ENCODE measurements around the gene SPON1.

DNA sequence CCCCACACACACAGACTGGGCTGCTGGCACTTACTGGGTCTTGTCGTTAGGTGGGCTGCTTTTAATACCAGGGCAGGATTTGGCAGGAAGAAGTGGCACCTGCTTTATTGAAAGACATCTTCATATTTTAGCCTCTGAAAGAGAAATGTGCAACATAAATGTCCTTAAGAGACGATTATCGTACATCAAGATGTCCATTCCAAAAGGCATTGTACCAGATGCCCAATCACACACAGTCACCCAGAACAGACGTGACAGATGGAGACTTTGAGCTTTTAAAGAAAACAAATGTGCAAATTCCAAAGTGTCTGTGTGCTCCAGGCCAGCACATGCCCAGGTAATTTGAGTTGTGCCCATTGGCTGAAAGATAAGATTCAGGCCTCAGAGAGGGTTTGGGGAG, 240.8 kb downstream of the SPON1 start:
- TF ChIP-seq EZH2phosphoT487 (IDR thresholded peaks at IDR 0.05; ENCODE audit: low read length), result no peak
- TF ChIP-seq, protein P1, sequence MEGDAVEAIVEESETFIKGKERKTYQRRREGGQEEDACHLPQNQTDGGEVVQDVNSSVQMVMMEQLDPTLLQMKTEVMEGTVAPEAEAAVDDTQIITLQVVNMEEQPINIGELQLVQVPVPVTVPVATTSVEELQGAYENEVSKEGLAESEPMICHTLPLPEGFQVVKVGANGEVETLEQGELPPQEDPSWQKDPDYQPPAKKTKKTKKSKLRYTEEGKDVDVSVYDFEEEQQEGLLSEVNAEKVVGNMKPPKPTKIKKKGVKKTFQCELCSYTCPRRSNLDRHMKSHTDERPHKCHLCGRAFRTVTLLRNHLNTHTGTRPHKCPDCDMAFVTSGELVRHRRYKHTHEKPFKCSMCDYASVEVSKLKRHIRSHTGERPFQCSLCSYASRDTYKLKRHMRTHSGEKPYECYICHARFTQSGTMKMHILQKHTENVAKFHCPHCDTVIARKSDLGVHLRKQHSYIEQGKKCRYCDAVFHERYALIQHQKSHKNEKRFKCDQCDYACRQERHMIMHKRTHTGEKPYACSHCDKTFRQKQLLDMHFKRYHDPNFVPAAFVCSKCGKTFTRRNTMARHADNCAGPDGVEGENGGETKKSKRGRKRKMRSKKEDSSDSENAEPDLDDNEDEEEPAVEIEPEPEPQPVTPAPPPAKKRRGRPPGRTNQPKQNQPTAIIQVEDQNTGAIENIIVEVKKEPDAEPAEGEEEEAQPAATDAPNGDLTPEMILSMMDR (IDR thresholded peaks at IDR 0.05; ENCODE audit: low read length), result no peak
